ENCODE measurements around the gene LOXL1. TPM values are rescaled to one million over a fixed set of nuclear protein-coding genes. Genes with fewer than 3 reads are reported as not detected.
A peak's percentile ranks its signal among the peaks of the same experiment; 100 is the strongest.

The LOXL1 gene
- total and polyA plus RNA-seq, 9 of the 15 experiments (the other 6 are each of a cell fraction or from before 2014, with no cell fraction given), result 0.14 TPM; not detected in 8

DNA sequence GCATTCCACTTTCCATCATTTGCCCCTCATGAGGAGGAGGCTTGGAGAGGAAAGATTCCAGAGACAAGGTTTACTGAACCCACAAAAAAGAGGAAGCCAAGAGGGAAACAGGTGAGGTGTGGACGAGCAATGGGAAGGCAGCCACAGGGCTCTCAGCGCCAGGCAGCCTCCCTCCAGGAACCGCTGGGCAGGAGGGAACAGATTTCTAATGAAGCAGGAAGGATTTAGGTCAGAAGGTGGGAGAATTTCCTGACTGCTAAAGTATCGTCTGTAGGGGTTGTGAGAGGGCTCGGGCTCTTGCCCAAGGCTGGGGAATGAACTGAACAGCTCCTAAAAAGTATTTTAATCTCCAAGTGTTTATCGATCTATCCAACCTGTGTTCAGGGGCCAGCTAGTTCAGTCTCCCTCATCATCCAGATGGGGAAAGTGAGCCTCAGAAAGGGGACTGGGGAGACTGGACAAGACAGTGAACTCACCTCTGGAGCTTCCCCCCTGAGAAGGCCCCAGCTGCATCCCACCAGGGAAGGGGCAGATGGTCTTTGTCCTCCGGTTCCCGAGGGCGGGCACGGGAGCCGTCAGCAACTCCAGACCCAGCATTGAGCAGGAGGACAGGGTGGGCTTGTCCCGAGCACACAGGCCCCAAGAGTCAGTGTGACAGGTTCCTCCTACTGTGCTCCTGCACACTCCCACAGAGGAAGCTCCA, 10.5 kb downstream of the LOXL1 start:
- Histone ChIP-seq H3K9me3 (replicated peaks; ENCODE audit: control insufficient read depth, insufficient read depth, low read depth, low read length) (no peaks in the 10 kb centered on the region), H3K36me3 (ENCODE audit: control insufficient read depth, insufficient read depth, low read length) (no peaks in the 10 kb centered on the region), H3K79me2 (ENCODE audit: control insufficient read depth, insufficient read depth, low read length) (no peaks in the 10 kb centered on the region), H3K9me1 (ENCODE audit: control insufficient read depth, insufficient read depth, low read length) (no peaks in the 10 kb centered on the region), H3K27me3 (ENCODE audit: control insufficient read depth in 2 of 2, insufficient read depth in 2 of 2, low read length in 2 of 2) (peaks cover 14 to 53% of the 10 kb centered on the region in 2 experiments; a peak in 4 of 5 replicates), H3K4me2 (ENCODE audit: insufficient read depth, low read length) (no peak overlapping the region), H3K4me3 (no peak overlapping the region), H3K4me1 (replicated peaks in 1 of 2; ENCODE audit: control insufficient read depth in 2 of 2, insufficient read depth in 2 of 2, low read length in 2 of 2) (peaks cover 0 to 4% of the 10 kb centered on the region in 2 experiments; a peak in 1 of 5 replicates), H3K9ac (ENCODE audit: insufficient read depth in 1 of 2, low read depth in 2 of 2, low read length in 2 of 2) (no peak overlapping the region), H3K27ac (ENCODE audit: extremely low read depth, low read depth, low read length) (no peak overlapping the region), H2AFZ (ENCODE audit: low read depth, low read length) (no peak overlapping the region), H4K20me1 (replicated peaks; ENCODE audit: control insufficient read depth, insufficient read depth, low read length) (0 out of 2 replicates have a peak, but pooled peaks cover 9% of the 10 kb centered on the region)
- no peak for DNase-seq (ENCODE audit: extremely low read depth in 1 of 4, low spot score in 3 of 4)
- WGBS (ENCODE audit: insufficient coverage, low coverage, missing lambda C conversion rate), result under 1% methylated on average over 12 of the region's 12 CpGs
- POLR2A ChIA-PET, result interaction anchor here (0.7 kb wide), 1 partner anchor 10 kb away, joined by 3 read pairs; the partner anchor contains the start of gene LOXL1
- intact Hi-C loops (cut with micrococcal nuclease), result no loop called here
- CTCF ChIA-PET (ENCODE audit: low intra/inter-chr PET ratio), result no interaction called here
- TF ChIP-seq, protein P1, sequence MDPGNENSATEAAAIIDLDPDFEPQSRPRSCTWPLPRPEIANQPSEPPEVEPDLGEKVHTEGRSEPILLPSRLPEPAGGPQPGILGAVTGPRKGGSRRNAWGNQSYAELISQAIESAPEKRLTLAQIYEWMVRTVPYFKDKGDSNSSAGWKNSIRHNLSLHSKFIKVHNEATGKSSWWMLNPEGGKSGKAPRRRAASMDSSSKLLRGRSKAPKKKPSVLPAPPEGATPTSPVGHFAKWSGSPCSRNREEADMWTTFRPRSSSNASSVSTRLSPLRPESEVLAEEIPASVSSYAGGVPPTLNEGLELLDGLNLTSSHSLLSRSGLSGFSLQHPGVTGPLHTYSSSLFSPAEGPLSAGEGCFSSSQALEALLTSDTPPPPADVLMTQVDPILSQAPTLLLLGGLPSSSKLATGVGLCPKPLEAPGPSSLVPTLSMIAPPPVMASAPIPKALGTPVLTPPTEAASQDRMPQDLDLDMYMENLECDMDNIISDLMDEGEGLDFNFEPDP (CRISPR knock-in tag; IDR thresholded peaks at IDR 0.05), result no peak
- peak; percentile 68 for TF ChIP-seq SPI1 (IDR thresholded peaks at IDR 0.05; ENCODE audit: borderline replicate concordance, low read depth, low read length)
- no peak for ATAC-seq
- BruUV-seq (replicated peaks), result no TSS peak
- FAIRE-seq, result no peak
- in situ Hi-C loops (cut with MboI), result no loop called here

DNA sequence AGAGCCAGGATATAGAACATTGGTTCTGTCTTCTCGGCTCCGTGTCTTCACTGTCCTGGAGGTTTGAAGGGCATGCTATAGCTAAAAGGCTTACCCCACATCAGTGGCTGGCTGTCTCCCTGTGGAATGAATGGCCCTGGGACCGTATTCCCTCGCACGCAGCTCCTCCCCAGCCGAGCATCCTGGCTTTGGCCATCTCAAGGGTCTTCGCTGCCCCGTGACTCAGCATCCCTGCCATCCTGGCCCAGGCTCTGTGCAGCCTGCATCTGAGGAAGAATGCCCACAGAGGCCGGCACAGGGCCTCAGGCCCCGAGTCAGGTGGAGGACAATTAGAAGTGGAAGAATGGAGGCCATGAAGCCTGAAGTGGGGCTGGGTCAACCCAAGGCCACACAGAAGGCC, 11.0 kb downstream of the LOXL1 start:
- intact Hi-C loops (cut with micrococcal nuclease), result no loop called here
- H3K36me3 ChIP-seq (ENCODE audit: control insufficient read depth, insufficient read depth, low read length), result no peaks in the 10 kb centered on the region
- ATAC-seq, result no peak; the same call in 2 of the 3 replicates
- H3K4me1 ChIP-seq (replicated peaks in 1 of 2; ENCODE audit: control insufficient read depth in 2 of 2, insufficient read depth in 2 of 2, low read length in 2 of 2), result peaks cover 0 to 4% of the 10 kb centered on the region in 2 experiments; a peak in 1 of 5 replicates
- no peak overlapping the region for H3K9ac ChIP-seq (ENCODE audit: insufficient read depth in 1 of 2, low read depth in 2 of 2, low read length in 2 of 2)
- POLR2A ChIA-PET, result interaction anchor here (0.7 kb wide), 1 partner anchor 11 kb away, joined by 3 read pairs; the partner anchor contains the start of gene LOXL1
- no TSS peak for BruUV-seq (replicated peaks)
- no peak overlapping the region for H3K27ac ChIP-seq (ENCODE audit: extremely low read depth, low read depth, low read length)
- no peaks in the 10 kb centered on the region for H3K79me2 ChIP-seq (ENCODE audit: control insufficient read depth, insufficient read depth, low read length)
- no peaks in the 10 kb centered on the region for H3K9me1 ChIP-seq (ENCODE audit: control insufficient read depth, insufficient read depth, low read length)
- DNase-seq (ENCODE audit: extremely low read depth in 1 of 4, low spot score in 3 of 4), result no peak
- no peaks in the 10 kb centered on the region for H3K9me3 ChIP-seq (replicated peaks; ENCODE audit: control insufficient read depth, insufficient read depth, low read depth, low read length)
- WGBS (ENCODE audit: insufficient coverage, low coverage, missing lambda C conversion rate), result 1% methylated on average over 10 of the region's 10 CpGs
- TF ChIP-seq, protein P2, sequence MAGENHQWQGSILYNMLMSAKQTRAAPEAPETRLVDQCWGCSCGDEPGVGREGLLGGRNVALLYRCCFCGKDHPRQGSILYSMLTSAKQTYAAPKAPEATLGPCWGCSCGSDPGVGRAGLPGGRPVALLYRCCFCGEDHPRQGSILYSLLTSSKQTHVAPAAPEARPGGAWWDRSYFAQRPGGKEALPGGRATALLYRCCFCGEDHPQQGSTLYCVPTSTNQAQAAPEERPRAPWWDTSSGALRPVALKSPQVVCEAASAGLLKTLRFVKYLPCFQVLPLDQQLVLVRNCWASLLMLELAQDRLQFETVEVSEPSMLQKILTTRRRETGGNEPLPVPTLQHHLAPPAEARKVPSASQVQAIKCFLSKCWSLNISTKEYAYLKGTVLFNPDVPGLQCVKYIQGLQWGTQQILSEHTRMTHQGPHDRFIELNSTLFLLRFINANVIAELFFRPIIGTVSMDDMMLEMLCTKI (IDR thresholded peaks at IDR 0.05; ENCODE audit: partially characterized antibody), result no peak
- TF ChIP-seq NELFE (IDR thresholded peaks at IDR 0.05; ENCODE audit: insufficient read depth, insufficient read length), result no peak
- TF ChIP-seq IRF2 (CRISPR knock-in tag; IDR thresholded peaks at IDR 0.05), result no peak
- no peak for TF ChIP-seq ZNF133 (CRISPR knock-in tag; IDR thresholded peaks at IDR 0.05)
- no peak overlapping the region for H2AFZ ChIP-seq (ENCODE audit: low read depth, low read length)
- no peak for FAIRE-seq
- H3K27me3 ChIP-seq (ENCODE audit: control insufficient read depth in 2 of 2, insufficient read depth in 2 of 2, low read length in 2 of 2), result peaks cover 11 to 56% of the 10 kb centered on the region in 2 experiments; a peak in 4 of 5 replicates
- H4K20me1 ChIP-seq (replicated peaks; ENCODE audit: control insufficient read depth, insufficient read depth, low read length), result 0 out of 2 replicates have a peak, but pooled peaks cover 9% of the 10 kb centered on the region
- CTCF ChIA-PET (ENCODE audit: low intra/inter-chr PET ratio), result no interaction called here
- no peak overlapping the region for H3K4me3 ChIP-seq
- in situ Hi-C loops (cut with MboI), result no loop called here
- no peak overlapping the region for H3K4me2 ChIP-seq (ENCODE audit: insufficient read depth, low read length)

Data from K562 (cell line).